ENCODE results near the gene TSPAN9. TPM values are rescaled to one million over a fixed set of nuclear protein-coding genes. Genes with fewer than 3 reads are reported as not detected.

TSPAN9 gene
- polyA plus RNA-seq, 1 donor (not counting 4 experiments of a cell fraction or from before 2014, with no cell fraction given): 27.5 TPM

GRCh38 chr12:3207858-3208257 is 130.7 kb downstream of the TSPAN9 start:
- Histone ChIP-seq H2AFZ (ENCODE audit: control insufficient read depth, low read length) (no peak overlapping the region), H3K27ac (ENCODE audit: control insufficient read depth, insufficient read depth, low read length) (no peak overlapping the region), H3K36me3 (ENCODE audit: control insufficient read depth in 2 of 2, extremely low read depth in 1 of 2, insufficient read depth in 2 of 2, low read length in 2 of 2) (peaks cover 0 to 4% of the 10 kb centered on the region in 2 experiments), H3K9me1 (ENCODE audit: control insufficient read depth, extremely low read depth, insufficient read depth, low read length) (peaks cover 2% of the 10 kb centered on the region), H3K9ac (ENCODE audit: control insufficient read depth, extremely low read depth, insufficient read depth, low read length) (no peak overlapping the region), H3K79me2 (ENCODE audit: control insufficient read depth, insufficient read depth, low read length) (no peaks in the 10 kb centered on the region), H4K20me1 (ENCODE audit: control insufficient read depth, extremely low read depth, insufficient read depth, low read length) (no peaks in the 10 kb centered on the region), H3K4me1 (ENCODE audit: control insufficient read depth, extremely low read depth, insufficient read depth, low read length) (peaks cover 23% of the 10 kb centered on the region), H3K27me3 (ENCODE audit: control insufficient read depth, extremely low read depth, insufficient read depth, low read length) (no peaks in the 10 kb centered on the region), H3K9me3 (ENCODE audit: control insufficient read depth, low read depth, low read length) (no peaks in the 10 kb centered on the region), H3K4me2 (ENCODE audit: control insufficient read depth, extremely low read depth, insufficient read depth, low read depth, low read length) (no peak overlapping the region), H3K4me3 (ENCODE audit: control insufficient read depth in 2 of 3, extremely low read depth in 1 of 3, insufficient read depth in 2 of 3, low read depth in 1 of 3, low read length in 3 of 3) (no peak overlapping the region)
- dilution Hi-C loops (cut with MboI; ENCODE audit: extremely low pct_ligation_motif_present, low sequenced_read_pairs): no loop called here
- DNase-seq (ENCODE audit: low read depth, low spot score) (no peak), FAIRE-seq (no peak)
- no peak for TF ChIP-seq EZH2 (IDR thresholded peaks at IDR 0.05; ENCODE audit: low read length)
- peak; percentile 33 to 64 (median 41) for TF ChIP-seq CTCF (optimal IDR thresholded peaks at IDR 0.05 in 1 of 3, IDR thresholded peaks at IDR 0.05 in 1 of 3, conservative IDR thresholded peaks at IDR 0.05 in 1 of 3; ENCODE audit: extremely low read depth in 1 of 3, insufficient read depth in 2 of 3, low read length in 3 of 3)

GRCh38 chr12:3213188-3213587 is 136.0 kb downstream of the TSPAN9 start:
- no peak overlapping the region for H3K4me3 ChIP-seq (ENCODE audit: control insufficient read depth in 2 of 3, extremely low read depth in 1 of 3, insufficient read depth in 2 of 3, low read depth in 1 of 3, low read length in 3 of 3)
- H3K9me1 ChIP-seq (ENCODE audit: control insufficient read depth, extremely low read depth, insufficient read depth, low read length): no peaks in the 10 kb centered on the region
- H3K9me3 ChIP-seq (ENCODE audit: control insufficient read depth, low read depth, low read length): no peaks in the 10 kb centered on the region
- FAIRE-seq (no peak), DNase-seq (ENCODE audit: low read depth, low spot score) (no peak)
- no peak overlapping the region for H3K27ac ChIP-seq (ENCODE audit: control insufficient read depth, insufficient read depth, low read length)
- TF ChIP-seq EZH2 (IDR thresholded peaks at IDR 0.05; ENCODE audit: low read length) (no peak), CTCF (optimal IDR thresholded peaks at IDR 0.05 in 1 of 3, IDR thresholded peaks at IDR 0.05 in 1 of 3, conservative IDR thresholded peaks at IDR 0.05 in 1 of 3; ENCODE audit: extremely low read depth in 1 of 3, insufficient read depth in 2 of 3, low read length in 3 of 3) (no peak)
- peaks cover 3% of the 10 kb centered on the region in 2 experiments for H3K36me3 ChIP-seq (ENCODE audit: control insufficient read depth in 2 of 2, extremely low read depth in 1 of 2, insufficient read depth in 2 of 2, low read length in 2 of 2)
- dilution Hi-C loops (cut with MboI; ENCODE audit: extremely low pct_ligation_motif_present, low sequenced_read_pairs): no loop called here
- H3K27me3 ChIP-seq (ENCODE audit: control insufficient read depth, extremely low read depth, insufficient read depth, low read length): no peaks in the 10 kb centered on the region
- no peak overlapping the region for H3K4me2 ChIP-seq (ENCODE audit: control insufficient read depth, extremely low read depth, insufficient read depth, low read depth, low read length)
- no peak overlapping the region for H2AFZ ChIP-seq (ENCODE audit: control insufficient read depth, low read length)
- H4K20me1 ChIP-seq (ENCODE audit: control insufficient read depth, extremely low read depth, insufficient read depth, low read length): no peaks in the 10 kb centered on the region
- no peak overlapping the region for H3K9ac ChIP-seq (ENCODE audit: control insufficient read depth, extremely low read depth, insufficient read depth, low read length)
- peaks cover 15% of the 10 kb centered on the region for H3K4me1 ChIP-seq (ENCODE audit: control insufficient read depth, extremely low read depth, insufficient read depth, low read length)
- no peaks in the 10 kb centered on the region for H3K79me2 ChIP-seq (ENCODE audit: control insufficient read depth, insufficient read depth, low read length)
